Glutamatergic neuron (in vitro differentiated cells): ENCODE measurements around the gene UBAC2. TPM values are rescaled to one million over a fixed set of nuclear protein-coding genes. Genes with fewer than 3 reads are reported as not detected.
"Not testable (repeated sequence)": the region's sequence is repeated elsewhere in the genome, so short reads cannot be mapped to it uniquely, and the experiment has no call there.

ENCODE experiments used
- DNase-seq: peaks from one replicate; pipeline ENCODE4 v3.0.0; 2022
- H3K27ac Mint-ChIP-seq: one replicate; pipeline ENCODE4 v1.8.0; 2020; ENCODE audit warnings: mild to moderate bottlenecking, mixed read lengths, inconsistent platforms; ENCODE audit not compliant: unreplicated experiment
- H3K27me3 Mint-ChIP-seq: one replicate; pipeline ENCODE4 v1.8.0; 2020; ENCODE audit warnings: mild to moderate bottlenecking, moderate library complexity, mixed read lengths, inconsistent platforms; ENCODE audit not compliant: unreplicated experiment
- H3K36me3 Mint-ChIP-seq: one replicate; pipeline ENCODE4 v1.8.0; 2020; ENCODE audit warnings: mild to moderate bottlenecking, mixed read lengths, inconsistent platforms; ENCODE audit not compliant: unreplicated experiment
- H3K4me1 Mint-ChIP-seq: one replicate; pipeline ENCODE4 v1.8.0; 2020; ENCODE audit warnings: mild to moderate bottlenecking, low read depth, mixed read lengths, inconsistent platforms; ENCODE audit not compliant: unreplicated experiment
- H3K4me3 Mint-ChIP-seq: one replicate; pipeline ENCODE4 v1.8.0; 2020; ENCODE audit warnings: mild to moderate bottlenecking, mixed read lengths, inconsistent platforms; ENCODE audit not compliant: unreplicated experiment
- H3K9me3 Mint-ChIP-seq: one replicate; pipeline ENCODE4 v1.8.0; 2020; ENCODE audit warnings: mild to moderate bottlenecking, moderate library complexity, mixed read lengths, inconsistent platforms; ENCODE audit not compliant: unreplicated experiment
- CTCF ChIP-seq: fragments of 200-600 bp; sonication (generic); IDR thresholded peaks from one replicate; pipeline ENCODE4 v1.5.0; 2021; ENCODE audit not compliant: partially characterized antibody, unreplicated experiment
- total RNA-seq: library from RNA; stranded (reverse); fragmentation: NEBNext Ultra II Directional; extraction: Animal tissue kit (Norgen Biotek cat#: 25700); gene quantifications from one replicate; pipeline ENCODE4 v1.2.1, GENCODE V29; 2021; ENCODE audit not compliant: unreplicated experiment

Gene UBAC2
- total RNA-seq, 1 donor from 2014 or later: 33.3 TPM

- Mint-ChIP-seq H3K9me3 (no peaks in the 10 kb centered on the region), H3K4me3 (no peak overlapping the region), H3K27me3 (no peaks in the 10 kb centered on the region), H3K27ac (no peak overlapping the region), H3K36me3 (no peaks in the 10 kb centered on the region), H3K4me1 (no peaks in the 10 kb centered on the region)
- no peak for DNase-seq
- no peak for TF ChIP-seq CTCF
Observed at GRCh38 chr13:99385940-99386339, 185.3 kb downstream of the UBAC2 start.

DNA sequence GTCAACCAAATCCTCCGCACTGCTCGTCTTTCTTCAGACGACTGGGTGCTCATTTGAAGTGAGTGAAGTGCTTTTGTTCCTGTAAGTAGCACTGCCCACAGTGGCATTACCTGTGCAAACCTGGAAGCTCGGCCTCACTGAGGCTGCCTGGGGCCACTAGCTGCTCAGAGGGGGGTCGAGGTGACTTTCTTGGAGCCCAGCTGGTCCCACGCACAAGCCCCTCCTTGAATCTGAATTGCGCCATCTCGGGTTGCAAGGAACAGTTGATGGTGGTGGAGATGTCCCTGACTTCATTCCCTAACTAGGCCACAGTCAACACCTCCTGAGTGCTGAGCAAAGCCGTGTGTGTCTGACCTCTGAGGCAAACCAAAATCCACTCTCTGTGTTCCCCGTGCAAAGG is 185.8 kb downstream of the UBAC2 start:
- Mint-ChIP-seq H3K9me3 (no peaks in the 10 kb centered on the region), H3K27me3 (no peaks in the 10 kb centered on the region), H3K4me1 (no peaks in the 10 kb centered on the region), H3K27ac (no peak overlapping the region), H3K36me3 (no peaks in the 10 kb centered on the region), H3K4me3 (no peak overlapping the region)
- TF ChIP-seq CTCF: no peak
- no peak for DNase-seq

GRCh38 chr13:99386911-99387788 is 186.5 kb downstream of the UBAC2 start:
- Mint-ChIP-seq H3K36me3 (no peaks in the 10 kb centered on the region), H3K9me3 (no peaks in the 10 kb centered on the region), H3K4me1 (no peaks in the 10 kb centered on the region), H3K27me3 (no peaks in the 10 kb centered on the region), H3K4me3 (no peak overlapping the region), H3K27ac (no peak overlapping the region)
- peak; percentile 45 for DNase-seq
- peak; percentile 41 for TF ChIP-seq CTCF

DNA sequence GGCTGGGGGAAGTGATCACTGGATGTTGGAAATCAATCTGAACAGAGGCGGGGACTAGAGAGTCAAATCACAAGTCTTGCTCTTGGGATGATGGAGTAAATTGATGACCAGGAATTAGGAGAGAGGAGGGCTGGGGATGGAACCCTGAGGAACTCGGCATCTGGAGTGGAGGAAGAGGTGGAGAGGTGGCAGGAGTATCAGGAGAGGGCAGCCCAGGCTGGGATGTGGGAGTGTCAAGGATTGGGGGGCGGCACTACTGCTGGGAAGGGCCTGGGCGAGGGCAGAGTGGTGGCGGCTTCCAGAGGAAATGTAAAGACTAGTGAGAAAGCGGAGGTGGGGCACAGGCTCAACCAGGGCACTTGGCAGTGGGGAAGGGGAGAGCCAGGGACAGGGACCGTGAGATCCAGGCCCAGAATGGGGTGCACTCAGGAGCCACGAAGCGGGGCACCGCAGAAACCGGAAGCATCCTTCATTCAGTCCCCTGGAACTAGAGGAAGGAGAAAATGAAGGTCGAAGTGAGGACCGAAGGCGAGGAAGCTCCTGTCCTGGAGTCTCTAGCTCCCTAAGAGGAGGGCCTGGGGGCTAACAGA is 187.8 kb downstream of the UBAC2 start:
- TF ChIP-seq CTCF: no peak
- DNase-seq: no peak
- Mint-ChIP-seq H3K4me1 (no peaks in the 10 kb centered on the region), H3K27me3 (peaks cover 1% of the 10 kb centered on the region), H3K27ac (no peak overlapping the region), H3K36me3 (no peaks in the 10 kb centered on the region), H3K9me3 (peaks cover 2% of the 10 kb centered on the region), H3K4me3 (no peak overlapping the region)

GRCh38 chr13:99389094-99389493 is 188.4 kb downstream of the UBAC2 start:
- DNase-seq, H3K36me3 Mint-ChIP-seq, H3K27me3 Mint-ChIP-seq: not testable (repeated sequence)

More at GRCh38 chr13:99389094-99389493, 188.4 kb downstream of the UBAC2 start:
- not testable (repeated sequence) for H3K9me3 Mint-ChIP-seq, H3K4me3 Mint-ChIP-seq, H3K27ac Mint-ChIP-seq, H3K4me1 Mint-ChIP-seq
